HG03103 (cell line): ENCODE data around the gene TMEM178B.

Experiments
- ATAC-seq: cut with Tn5 transposase; IDR thresholded peaks from one replicate; pipeline ENCODE4 v1.9.1; 2021; ENCODE audit warnings: low read depth; ENCODE audit not compliant: unreplicated experiment

The TMEM178B gene

DNA sequence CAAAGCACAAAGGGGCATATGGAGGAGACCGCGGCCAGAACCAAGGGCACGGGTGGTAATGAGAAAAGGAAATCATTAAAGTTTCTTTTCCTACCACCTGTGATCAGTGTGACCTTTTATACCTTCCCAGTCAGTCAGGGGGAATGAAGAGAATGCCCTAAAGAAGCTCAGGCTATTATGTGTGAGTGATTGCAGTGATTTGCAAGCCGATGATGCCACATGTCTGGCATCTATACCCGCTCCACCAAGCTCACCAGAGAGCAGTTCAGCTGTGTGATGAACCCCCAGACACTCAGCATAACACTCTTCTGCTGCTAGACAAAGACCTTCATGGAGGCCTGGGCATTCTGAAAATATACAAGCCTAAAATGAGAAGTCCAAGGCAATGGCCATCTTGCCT is 371.1 kb downstream of the TMEM178B start:
- no peak for ATAC-seq

DNA sequence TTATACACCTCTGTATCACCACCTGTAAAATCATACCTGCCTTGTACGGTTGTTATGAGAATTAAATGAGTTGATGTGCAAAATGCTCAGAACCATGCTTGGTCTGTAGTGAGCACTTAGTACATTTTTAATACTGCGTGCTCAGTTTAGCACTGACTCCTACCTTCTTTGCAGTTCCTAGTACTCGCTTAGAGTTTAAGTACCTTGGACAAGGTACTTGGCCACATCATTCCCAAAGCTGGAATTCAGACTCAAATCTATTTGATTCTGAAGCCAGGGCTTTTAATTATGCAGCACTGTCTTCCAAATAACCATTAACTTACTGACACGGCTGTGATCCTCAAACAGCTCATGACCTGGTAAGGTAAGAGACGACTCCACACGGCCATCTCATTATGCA is 377.4 kb downstream of the TMEM178B start:
- ATAC-seq, result no peak

DNA sequence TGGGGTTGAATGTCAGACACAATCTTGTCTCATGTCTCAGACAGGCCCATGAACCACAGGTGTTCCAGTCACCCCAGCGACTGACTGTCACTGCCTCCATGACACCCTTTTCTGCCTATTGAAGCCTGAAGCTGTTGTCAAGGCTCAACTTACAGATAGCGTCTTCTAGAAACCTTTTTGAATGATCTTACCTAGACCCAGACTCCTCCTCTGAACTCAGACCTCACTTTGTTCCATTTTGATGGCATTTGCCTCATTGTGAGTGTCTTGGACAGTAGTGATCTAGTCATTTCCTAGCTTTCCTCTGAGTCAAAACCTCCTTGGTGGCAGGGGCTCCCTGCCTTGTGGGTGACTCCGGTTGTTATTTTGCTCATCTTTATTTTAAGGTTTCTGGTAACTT is 379.0 kb downstream of the TMEM178B start:
- no peak for ATAC-seq

GRCh38 chr7:141454338-141454737 is 380.5 kb downstream of the TMEM178B start:
- ATAC-seq, result no peak

- ATAC-seq, result no peak
Measured at GRCh38 chr7:141455723-141456122, 381.9 kb downstream of the TMEM178B start.

- no peak for ATAC-seq
Measured at GRCh38 chr7:141456298-141456697, 382.4 kb downstream of the TMEM178B start.

DNA sequence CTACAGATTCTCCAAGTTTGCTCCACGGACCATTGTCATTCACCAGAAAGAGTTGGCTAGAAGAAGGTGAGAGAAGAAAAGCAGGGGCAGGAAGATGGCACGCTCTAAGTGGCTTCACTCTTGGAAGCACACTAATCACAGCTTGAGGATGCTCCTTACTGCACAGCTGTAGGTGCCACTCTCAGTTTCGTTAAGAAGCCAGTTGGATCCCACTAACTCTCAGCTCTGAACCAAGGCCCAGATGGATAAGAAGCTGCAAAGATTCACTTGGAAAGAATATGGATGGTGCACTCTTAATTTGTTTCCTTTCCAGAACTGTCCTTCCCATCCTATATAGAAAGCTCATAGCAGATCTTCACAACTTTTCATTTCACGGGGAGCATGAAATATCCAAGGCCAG is 382.8 kb downstream of the TMEM178B start:
- no peak for ATAC-seq

GRCh38 chr7:141460781-141461715 is 387.2 kb downstream of the TMEM178B start:
- ATAC-seq, result no peak

GRCh38 chr7:141461924-141462323 is 388.1 kb downstream of the TMEM178B start:
- no peak for ATAC-seq

DNA sequence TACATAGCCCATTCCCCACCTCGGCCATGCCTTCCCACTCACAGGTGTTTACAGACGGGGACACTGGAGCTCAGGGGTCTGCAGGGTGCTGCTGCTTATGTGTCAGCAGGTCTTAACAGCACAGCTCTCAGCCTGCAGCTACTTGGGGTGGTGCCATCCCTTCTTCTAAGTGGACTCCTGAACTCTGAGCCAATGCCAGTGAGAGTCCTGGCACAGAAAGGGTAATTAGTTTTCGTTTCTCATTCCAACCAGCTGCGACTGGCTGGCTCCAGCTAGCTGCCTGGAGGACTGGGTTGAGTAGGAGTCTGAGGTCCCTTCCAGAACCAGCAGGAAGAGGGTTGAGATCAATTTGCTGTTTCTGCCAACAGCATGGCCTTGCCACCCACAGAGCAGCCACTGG is 389.1 kb downstream of the TMEM178B start:
- ATAC-seq, result no peak

DNA sequence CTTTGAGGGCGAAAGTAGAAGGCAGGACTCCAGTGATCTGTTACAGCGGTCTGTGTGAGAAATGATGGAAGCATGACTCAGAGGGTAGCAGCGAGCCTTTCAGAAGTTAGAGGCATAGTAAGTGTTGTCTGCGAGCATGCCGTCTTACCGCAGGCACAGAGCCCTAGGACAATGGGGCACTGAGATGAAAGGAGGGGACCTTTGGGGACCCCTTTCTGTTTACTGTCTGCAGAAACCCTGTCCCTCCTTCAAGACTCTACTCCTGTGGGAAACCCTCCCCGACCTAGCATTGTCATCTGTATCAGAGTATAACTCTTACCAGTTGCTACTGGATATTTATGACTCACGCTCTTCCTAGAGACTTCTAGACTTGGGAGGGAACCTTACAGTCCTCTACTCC is 390.1 kb downstream of the TMEM178B start:
- no peak for ATAC-seq

DNA sequence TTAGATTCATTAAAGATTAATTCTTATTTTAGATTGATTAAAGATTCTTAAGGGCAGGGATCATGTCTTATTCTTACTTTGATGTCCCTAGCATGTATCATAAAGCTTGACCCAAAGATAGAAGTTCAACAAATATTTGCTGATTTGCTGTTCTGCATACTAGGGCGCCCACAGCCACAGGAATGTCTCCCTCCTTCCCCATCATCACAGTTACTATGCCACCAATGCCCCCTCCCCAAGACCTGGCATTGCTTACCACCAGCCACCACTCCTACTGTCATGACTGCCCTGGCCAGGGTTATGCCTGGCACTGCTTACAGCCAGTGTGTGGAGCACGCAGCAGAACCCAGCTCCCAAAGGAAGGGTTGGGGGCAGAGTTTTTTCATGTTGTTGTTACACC is 390.7 kb downstream of the TMEM178B start:
- ATAC-seq, result no peak

GRCh38 chr7:141466151-141466904 is 392.5 kb downstream of the TMEM178B start:
- no peak for ATAC-seq

DNA sequence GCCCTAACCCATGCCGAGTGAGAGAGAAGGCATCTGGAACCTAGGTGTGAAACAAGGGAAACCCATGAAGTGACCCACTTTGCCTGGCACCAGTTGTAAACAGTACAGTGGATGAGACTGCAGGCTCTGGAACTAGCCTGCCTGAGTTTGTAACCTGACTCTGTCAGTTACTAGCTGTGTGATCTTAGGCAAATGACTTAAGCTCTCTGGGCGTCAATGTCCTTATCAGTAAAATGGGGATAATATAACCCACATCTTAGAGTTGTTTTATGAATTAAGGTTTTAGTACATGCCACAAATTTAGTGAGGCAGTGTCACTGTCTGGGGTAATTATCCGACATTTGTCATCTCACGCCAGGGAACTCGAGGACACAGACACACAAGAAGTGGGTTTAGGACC is 394.5 kb downstream of the TMEM178B start:
- ATAC-seq, result no peak

GRCh38 chr7:141475679-141476078 is 401.8 kb downstream of the TMEM178B start:
- no peak for ATAC-seq

DNA sequence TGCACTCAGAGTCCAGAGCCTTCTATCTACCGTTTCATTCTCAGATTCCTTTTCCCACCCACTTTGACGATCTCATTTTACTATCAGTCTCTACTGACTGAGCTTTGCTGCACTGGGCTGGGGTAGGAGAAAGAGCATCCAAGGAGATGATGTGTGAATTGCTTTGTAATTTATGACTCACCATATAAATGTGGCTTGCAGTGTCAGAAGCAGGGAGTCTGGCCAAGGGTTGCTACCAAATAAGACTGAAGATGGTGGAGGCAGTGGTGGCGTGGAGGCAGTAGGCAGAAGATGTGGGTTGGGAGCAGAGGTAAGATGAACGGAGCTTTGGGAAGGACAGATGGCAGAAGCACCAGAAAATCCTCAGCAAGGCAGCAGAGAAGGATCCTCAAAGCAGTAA is 404.0 kb downstream of the TMEM178B start:
- ATAC-seq, result no peak

DNA sequence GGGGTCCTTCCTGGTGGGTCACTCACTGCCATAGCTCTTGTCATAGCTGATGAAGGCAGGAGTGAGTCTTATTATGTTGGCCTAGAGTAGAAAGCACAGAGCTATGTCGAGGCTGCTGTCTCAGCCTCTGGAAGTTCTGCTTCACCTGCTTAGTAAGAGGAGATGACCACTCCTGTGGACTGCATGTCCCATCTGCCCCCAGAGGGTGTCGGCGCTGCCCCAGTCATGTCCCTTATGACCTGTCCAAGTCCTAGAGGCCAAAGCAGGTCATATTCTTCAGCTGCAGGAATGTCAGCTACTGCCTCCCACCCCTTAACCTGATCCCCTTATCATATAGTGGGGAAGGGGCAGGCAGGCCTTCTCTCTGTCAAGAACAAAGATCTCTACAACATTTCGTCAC is 405.0 kb downstream of the TMEM178B start:
- ATAC-seq, result no peak

DNA sequence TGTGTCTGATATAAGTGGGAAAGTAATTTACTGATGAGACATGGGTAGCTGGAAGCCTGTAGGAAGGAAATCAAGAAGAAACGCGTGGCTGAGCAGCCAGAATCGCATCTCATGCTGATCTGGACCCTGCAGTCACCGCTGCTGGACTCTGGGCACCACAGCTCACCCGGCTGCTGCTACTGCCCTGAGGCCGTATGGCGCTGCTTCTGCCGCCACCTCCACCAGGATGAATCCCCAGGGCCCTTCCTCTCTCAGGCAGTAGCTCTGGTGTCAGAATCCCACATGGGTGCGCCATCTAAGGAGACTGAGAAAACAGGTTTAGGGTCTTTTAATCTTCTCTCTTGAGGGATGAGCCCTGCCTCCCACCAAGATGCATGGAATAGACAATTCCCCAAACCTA is 407.1 kb downstream of the TMEM178B start:
- no peak for ATAC-seq

- no peak for ATAC-seq
Measured at GRCh38 chr7:141481971-141482370, 408.1 kb downstream of the TMEM178B start.

DNA sequence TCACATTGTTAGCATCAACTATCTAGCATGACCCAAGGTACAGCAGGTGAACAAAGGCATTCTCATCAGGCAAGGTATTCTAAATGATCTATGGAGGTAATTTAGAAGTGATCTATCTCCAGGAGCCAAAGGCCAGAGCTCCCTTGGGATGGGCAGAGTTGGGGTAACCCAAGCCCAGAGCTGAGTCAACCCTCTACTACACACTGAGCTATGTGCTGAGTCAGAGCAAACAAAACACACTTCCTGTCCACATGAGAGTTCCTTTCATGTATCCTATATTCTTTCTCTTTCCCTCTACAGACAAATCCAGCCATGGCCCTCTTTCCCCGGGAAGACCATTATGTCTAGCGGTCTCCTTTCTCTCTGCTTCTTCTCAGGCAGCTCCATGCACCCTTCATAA is 409.2 kb downstream of the TMEM178B start:
- no peak for ATAC-seq

DNA sequence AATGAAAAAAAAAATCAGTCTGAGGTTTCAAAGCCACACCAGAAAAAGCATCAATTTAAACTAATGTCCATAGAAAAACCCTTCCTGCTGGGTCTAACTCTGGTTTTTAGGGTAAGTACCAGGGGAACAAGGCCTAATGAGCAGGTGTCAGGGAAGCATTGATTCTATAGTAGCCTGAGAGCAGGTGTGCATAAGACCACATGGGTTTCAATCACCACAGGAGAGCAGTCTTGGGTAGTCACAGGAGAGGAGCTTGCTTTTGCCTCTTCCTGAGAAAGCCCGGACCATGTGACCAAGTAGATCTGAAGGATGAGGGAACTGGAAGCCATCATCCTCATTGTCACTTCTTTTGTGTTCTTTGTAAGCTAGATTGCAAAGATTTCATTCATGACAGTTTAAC is 411.0 kb downstream of the TMEM178B start:
- ATAC-seq, result no peak

- ATAC-seq, result no peak
Measured at GRCh38 chr7:141486959-141487358, 413.1 kb downstream of the TMEM178B start.
